DOHH2 (cell line): ENCODE data around the gene DLG1.

Experiments used
- H3F3A ChIP-seq: fragments of 200-600 bp; sonication (generic), shearing (Covaris generic); 2 replicates; pipeline ENCODE4 v1.6.0; 2016; ENCODE audit warnings: antibody characterized with exemption, mild to moderate bottlenecking; ENCODE audit not compliant: control insufficient read depth, insufficient read depth
- H3K27ac ChIP-seq: fragments of 200-600 bp; sonication (generic); 2 replicates; pipeline ENCODE4 v1.5.1; 2014; ENCODE audit warnings: low read depth, mild to moderate bottlenecking, low read length, moderate library complexity
- H3K27me3 ChIP-seq: fragments of 200-600 bp; sonication (generic); 2 replicates; pipeline ENCODE4 v1.6.1; 2014; ENCODE audit warnings: mild to moderate bottlenecking, low read length, mixed read lengths; ENCODE audit not compliant: control insufficient read depth
- H3K36me3 ChIP-seq: fragments of 200-600 bp; sonication (generic); 2 replicates; pipeline ENCODE4 v1.6.1; 2014; ENCODE audit warnings: mild to moderate bottlenecking, low read length, moderate library complexity, mixed read lengths; ENCODE audit not compliant: control insufficient read depth
- H3K4me1 ChIP-seq: fragments of 200-600 bp; sonication (generic); 2 replicates; pipeline ENCODE4 v1.6.1; 2014; ENCODE audit warnings: mild to moderate bottlenecking, low read length, mixed read lengths; ENCODE audit not compliant: control insufficient read depth
- H3K4me2 ChIP-seq: fragments of 200-600 bp; sonication (generic); 2 replicates; pipeline ENCODE4 v1.6.0; 2014; ENCODE audit warnings: mild to moderate bottlenecking, low read length, moderate library complexity
- H3K4me3 ChIP-seq: fragments of 200-600 bp; sonication (generic); 2 replicates; pipeline ENCODE4 v1.5.1; 2014; ENCODE audit warnings: mild to moderate bottlenecking, low read length, mixed read lengths
- H3K79me2 ChIP-seq: fragments of 200-600 bp; sonication (generic); 2 replicates; pipeline ENCODE4 v1.6.1; 2014; ENCODE audit warnings: mild to moderate bottlenecking, low read length, mixed read lengths; ENCODE audit not compliant: control insufficient read depth
- H3K9me2 ChIP-seq: fragments of 200-600 bp; sonication (generic); replicated peaks from 2 replicates; pipeline ENCODE4 v1.6.1; 2014; ENCODE audit warnings: mild to moderate bottlenecking, low read length, mixed read lengths; ENCODE audit not compliant: control insufficient read depth
- H3K9me3 ChIP-seq: fragments of 200-600 bp; sonication (generic); 2 replicates; pipeline ENCODE4 v1.6.1; 2014; ENCODE audit warnings: antibody characterized with exemption, low read length, mixed read lengths; ENCODE audit not compliant: control insufficient read depth, insufficient read depth
- H4K20me1 ChIP-seq: fragments of 200-600 bp; sonication (generic); 2 replicates; pipeline ENCODE4 v1.6.0; 2014; ENCODE audit warnings: low read depth, mild to moderate bottlenecking, antibody characterized with exemption, low read length, moderate library complexity; ENCODE audit not compliant: control insufficient read depth, insufficient read depth
- CTCF ChIP-seq: fragments of 200-600 bp; sonication (generic); IDR thresholded peaks from one replicate; pipeline ENCODE4 v1.5.1; 2014; ENCODE audit warnings: antibody characterized with exemption, mild to moderate bottlenecking, low read depth, low read length; ENCODE audit not compliant: poor library complexity, severe bottlenecking
- EZH2phosphoT487 ChIP-seq: fragments of 200-600 bp; sonication (generic); IDR thresholded peaks from 2 replicates; pipeline ENCODE4 v1.6.1; 2017; ENCODE audit warnings: borderline replicate concordance, mild to moderate bottlenecking, antibody characterized with exemption, low read length, moderate library complexity, mixed read lengths

DLG1 gene

GRCh38 chr3:196994056-196994455, 304.4 kb downstream of the DLG1 start:
- no peak overlapping the region for H3K4me3 ChIP-seq
- no peaks in the 10 kb centered on the region for H3K27me3 ChIP-seq
- no peaks in the 10 kb centered on the region for H3F3A ChIP-seq
- no peaks in the 10 kb centered on the region for H3K79me2 ChIP-seq
- no peaks in the 10 kb centered on the region for H3K4me1 ChIP-seq
- no peaks in the 10 kb centered on the region for H3K9me3 ChIP-seq
- H4K20me1 ChIP-seq = no peaks in the 10 kb centered on the region
- no peak overlapping the region for H3K4me2 ChIP-seq
- no peak for TF ChIP-seq CTCF
- TF ChIP-seq EZH2phosphoT487 = no peak
- H3K27ac ChIP-seq = no peak overlapping the region
- H3K36me3 ChIP-seq = no peaks in the 10 kb centered on the region
- H3K9me2 ChIP-seq = no peaks in the 10 kb centered on the region
